Endometrial microvascular endothelial cells (primary cell): Measurements from ENCODE around the gene C20orf202. TPM values are rescaled to one million over a fixed set of nuclear protein-coding genes. Genes with fewer than 3 reads are reported as not detected.

Experiments used
- in situ Hi-C: cut with HindIII; loops from 2 replicates; pipeline ENCODE4 v1.10.0; 2017; ENCODE audit warnings: low sequenced_read_pairs, low pct_unique_long_range_greater_than_20kb; ENCODE audit errors: inconsistent ontology term
- total RNA-seq: library from RNA; depleted of rRNA; stranded (reverse); fragments of >200 nt; gene quantifications from one replicate; pipeline ENCODE4 v1.2.3, GENCODE V29; 2015; ENCODE audit errors: inconsistent ontology term

C20orf202 gene
- total RNA-seq, 1 donor from 2014 or later: not detected

DNA sequence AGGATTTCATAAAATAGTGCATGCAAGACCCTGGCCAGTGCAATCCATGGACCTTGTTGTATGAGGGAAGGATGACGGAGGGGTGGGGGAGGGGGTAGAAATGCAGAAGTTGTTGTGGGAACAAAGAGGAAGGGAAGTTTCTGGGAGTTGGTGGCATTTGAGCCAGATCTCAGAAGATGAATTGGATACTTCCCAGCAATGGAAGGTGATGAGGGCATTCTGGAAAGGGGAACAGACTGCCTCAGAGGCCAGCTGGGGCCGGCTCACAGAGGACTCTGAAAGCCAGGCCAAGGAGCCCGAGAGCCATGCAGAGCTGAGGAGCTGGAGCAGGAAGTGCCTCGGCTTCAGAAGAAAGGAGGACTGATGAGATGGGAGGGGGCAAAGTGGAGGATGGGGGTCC lies 21.1 kb upstream of the C20orf202 start:
- in situ Hi-C loops: no loop called here

DNA sequence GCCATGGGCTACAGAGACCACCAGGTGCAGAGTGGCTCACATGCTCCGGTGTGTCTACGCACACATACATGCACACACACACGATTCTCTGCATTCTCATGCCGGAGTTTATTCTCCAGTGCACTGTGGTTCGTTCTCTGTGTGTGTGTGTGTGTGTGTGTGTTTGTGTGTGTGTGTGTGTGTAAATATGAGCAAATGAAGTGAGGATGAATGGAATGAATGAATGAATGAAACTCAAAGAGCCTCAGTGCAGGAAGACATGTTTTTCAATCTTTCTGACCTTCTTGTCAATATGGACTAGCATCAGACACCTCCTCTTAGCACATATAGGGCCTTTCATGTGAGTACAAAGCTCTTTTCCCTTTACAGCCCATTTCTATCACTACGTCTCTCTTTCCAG lies 20.1 kb upstream of the C20orf202 start:
- in situ Hi-C loops: no loop called here

DNA sequence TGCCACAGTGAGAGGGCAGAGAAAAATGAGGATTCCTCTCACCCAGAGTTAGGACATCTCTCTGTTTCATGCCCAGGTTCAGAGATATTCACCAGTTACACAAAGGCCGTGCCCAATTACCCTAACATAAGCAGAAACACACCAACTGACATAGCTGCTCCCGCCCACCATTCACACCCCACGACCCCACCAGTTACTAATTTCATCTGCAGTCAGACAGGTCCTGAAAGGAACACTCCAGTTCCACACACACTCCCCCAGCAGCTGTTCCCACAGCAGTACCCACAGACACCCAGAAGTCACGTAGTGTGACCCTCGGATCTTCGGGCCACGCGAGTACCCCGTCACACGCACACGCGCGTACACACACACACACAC lies 19.0 kb upstream of the C20orf202 start:
- in situ Hi-C loops: no loop called here

DNA sequence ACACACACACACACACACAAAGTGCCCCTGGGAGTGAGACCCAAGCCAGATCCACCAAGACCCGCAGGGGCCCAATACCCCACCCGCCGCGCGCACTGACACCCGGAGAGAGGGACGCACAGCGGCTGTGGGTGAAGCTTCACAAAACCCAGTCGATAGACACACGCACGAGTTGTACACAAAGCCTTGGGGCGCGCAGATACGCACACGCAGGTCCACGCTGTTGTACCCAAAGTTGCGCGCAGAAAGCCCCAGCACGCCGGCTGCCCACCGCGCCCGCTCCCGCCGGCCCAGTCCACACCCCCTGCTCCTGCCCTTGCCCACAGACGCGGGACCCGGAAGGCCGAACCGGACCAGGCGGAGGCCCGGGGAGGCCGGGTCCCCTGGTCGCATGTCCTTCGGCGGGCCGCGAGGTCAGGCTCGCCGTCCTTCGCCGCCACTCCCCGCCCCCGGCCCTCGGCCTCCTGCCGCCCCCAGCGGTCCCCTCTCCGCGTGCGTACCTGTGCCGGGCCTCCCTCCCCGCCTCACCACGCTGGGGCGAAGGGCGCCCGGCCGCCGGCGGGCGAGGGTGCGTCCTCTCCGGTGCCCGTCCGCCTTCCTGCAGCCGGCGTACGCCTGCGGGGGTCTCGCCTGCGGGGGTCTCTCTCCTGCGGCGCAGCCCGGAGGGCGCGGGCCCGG lies 18.5 kb upstream of the C20orf202 start, which contains the start of gene TMEM74B:
Gene TMEM74B (minus strand): TSS at position 344 of the 678 bp plus-strand sequence. CDS start 1,180 bp downstream, outside the sequence.
- in situ Hi-C loops: no loop called here

DNA sequence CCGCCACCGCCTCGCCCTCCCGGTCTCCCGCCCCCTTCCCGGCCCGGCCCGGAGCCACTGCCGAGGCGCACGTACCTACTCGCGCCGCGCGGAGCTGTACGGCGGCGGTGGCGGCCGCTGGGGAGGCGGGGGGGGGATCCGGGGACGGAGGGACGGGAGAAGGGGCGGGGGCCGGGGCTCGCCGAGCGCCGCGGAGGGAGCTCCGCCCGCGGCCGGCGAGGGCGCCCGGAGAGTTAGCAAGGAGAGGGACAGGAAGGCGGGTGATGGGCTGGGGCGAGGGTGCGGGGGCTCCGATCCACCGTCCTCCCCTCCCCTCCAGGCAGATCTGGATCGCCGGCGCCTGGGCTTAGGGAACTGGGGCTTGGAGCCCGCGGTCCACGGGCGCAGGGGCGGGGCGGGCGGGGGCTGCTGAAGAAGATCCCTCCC lies 17.9 kb upstream of the C20orf202 start:
- in situ Hi-C loops: no loop called here

DNA sequence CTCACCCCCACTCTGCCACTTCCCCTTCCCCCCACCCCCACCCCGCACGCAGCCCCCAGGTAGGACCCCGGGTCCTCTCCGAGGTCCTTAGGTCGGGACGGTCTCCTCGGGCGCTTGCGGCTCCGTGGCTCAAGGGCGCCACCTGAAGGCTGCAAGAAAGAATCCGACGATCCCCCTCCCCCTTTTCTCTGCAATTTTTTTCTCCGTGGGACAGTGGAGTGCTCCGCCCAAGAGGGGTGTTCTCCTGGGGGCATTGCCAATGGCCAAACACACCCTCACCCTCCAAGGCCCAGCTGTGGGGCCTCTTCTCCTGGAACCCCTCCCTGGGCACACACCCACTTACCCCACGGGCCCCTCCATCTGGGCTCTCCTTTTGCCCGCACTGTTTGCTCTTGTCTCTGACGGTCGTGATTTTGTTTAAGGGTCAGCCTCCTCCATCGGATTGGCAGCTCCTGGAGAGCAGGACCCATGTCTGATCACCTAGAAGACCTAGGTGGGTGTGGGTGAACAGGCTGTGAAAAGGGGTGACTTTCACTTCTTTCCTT lies 17.4 kb upstream of the C20orf202 start:
- in situ Hi-C loops: no loop called here

DNA sequence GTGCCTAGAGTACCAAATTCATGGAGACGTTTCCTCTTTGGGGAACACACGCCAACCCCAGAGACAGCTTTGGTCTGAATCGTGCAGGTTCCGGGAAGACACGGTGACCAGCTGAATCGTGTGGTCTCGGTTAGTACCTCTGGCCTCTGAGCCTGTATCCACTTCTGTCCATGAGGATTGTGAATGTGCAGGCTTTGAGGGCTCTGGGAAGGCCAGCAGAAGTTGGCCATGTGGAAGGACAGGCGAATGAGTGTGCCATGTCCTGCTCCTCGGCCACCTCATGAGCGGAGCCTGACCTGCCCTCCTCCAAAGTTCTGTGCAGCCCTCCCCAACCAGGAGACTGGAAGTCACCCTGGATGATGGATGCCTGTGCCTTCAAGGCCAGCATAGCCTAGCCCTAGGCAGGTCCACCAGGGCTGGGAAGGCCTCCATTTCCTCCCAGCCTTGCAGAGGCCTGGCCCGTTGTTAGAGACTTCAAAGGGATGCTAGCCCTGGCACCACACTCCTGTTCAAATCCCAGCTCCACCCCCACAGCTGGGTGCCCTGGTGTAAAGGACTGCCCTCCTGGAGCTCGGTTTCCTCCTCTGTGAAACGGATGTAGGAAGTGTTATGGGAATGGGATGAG lies 16.8 kb upstream of the C20orf202 start:
- in situ Hi-C loops: no loop called here

DNA sequence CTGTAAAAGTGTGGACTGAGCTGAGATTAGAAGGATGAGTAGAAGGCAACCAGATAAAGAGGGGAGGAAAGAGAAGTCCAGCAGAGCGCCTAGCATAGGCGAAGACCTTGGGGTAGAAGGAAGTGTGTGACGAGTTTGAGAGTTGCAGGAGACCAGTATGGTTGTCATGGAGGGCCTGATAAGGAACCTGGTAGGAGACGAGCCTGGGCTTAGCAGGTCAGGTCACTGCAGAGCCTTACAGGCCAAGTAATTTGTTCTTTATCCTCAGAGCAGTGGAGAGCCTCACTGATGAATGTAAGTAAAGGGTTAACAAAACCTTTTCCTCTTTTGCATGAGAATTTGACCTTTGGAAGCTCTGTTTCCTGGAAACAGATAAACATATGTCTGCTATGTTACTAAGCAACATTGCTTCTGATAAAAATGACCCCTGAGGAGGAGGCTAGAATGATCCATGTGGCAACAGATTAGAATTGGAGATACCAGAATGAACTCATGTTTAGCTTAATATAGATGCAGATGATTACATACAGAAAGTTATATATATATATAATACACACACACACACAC lies 15.6 kb upstream of the C20orf202 start:
- in situ Hi-C loops: no loop called here

DNA sequence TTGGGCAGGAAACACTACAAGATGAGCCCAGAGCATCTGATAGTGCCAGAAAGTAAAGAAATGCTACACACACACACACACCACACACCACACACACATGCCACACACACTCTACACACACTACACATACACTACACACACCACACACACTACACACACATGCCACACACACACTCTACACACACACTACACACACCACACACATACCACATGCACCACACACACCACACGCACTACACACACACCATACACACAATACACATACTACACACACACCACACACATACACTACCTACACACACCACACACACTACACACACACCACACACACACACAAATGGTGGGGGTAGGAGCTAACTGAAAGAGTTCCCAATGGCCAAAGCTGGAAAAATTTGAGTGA lies 14.9 kb upstream of the C20orf202 start:
- in situ Hi-C loops: no loop called here

DNA sequence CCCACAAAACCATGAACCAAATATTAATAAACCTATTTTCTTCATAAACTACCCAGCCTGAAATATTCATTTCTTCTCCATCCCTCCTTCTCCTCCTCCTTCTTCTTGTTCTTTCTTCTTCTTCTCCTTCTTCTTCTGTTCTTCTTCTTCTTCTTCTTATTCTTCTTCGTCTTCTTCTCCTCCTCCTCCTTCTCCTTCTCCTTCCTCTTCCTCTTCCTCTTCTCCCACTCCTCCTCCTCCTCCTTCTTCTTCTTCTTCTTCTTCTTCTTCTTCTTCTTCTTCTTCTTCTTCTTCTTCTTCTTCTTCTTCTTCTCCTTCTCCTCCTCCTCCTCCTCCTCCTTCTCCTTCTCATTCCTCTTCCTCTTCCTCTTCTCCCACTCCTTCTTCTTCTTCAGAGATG lies 13.4 kb upstream of the C20orf202 start:
- in situ Hi-C loops: no loop called here

DNA sequence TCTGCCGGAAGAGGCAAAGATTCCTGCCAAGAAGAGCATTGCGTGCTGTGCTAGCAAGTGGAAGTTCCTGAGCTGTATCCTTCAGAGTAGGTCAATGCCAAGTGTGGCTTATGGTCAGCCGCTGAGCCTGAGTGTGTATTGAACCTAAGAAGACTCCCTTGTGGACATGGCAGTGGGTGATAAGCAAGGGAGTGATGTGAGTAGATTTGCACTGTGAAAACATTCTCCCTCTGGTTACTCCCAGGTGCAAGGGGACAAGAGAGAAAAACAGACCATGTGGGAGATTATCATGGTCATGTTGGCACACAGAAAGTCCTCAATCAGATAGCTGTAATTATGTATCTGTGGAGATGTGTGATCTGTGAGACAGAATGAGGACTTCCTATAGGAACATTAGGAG lies 12.4 kb upstream of the C20orf202 start:
- in situ Hi-C loops: no loop called here

DNA sequence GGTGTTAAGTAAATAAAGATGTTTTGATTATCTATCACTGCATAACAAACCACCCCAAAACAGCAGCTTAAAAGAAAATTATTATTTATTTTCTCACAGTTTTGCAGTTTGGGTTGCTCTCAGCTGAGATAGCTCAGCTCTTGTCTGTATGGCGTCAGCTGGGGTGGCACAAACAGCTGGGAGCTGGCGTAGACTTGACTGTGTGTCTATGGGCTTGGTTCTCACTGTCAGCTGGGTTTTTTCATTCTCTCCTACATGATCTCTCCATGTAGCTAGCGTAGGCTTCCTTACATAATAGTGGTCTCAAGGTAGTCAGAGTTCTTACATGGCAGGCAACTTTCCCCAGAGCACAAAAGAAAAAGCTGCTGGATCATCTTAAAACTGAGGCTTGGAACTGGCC lies 12.0 kb upstream of the C20orf202 start:
- in situ Hi-C loops: no loop called here

DNA sequence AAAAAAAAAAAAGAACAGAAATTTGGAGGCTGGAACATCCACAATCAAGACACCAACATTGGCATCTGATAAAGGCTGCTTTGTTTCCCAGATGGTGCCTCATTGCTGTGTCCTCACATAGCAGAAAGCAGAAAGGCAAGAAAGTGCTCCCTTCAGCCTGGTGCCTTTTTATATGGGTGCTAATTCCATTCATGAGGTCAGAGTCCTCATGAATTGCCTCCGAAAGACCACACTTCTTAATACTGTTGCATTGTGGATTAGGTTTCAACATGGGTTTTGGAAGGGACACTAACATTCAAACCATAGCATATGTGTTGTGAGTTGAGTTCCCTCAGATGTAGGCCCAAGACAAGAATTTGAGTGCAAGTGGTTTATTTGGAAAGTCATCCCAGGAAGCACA lies 8.0 kb upstream of the C20orf202 start:
- in situ Hi-C loops: no loop called here

DNA sequence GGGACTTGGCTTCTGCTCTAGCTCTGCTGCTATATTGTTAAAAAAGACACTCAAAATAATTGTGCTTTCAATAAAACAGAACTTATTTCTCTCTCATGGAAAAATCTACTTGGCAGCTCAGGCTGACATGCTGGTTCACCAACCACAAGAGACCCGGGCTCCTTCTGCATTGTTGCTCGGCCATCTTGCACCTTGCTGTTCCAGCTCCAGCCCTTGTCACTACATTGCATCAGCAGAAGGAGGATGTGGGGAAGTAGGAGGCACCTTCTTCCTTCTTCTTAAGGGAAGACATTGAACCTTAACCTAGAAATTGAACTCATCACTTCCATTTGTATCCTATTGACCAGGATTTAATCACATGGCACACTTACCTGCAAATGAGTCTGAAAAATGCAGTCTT lies 6.6 kb upstream of the C20orf202 start:
- in situ Hi-C loops: no loop called here

DNA sequence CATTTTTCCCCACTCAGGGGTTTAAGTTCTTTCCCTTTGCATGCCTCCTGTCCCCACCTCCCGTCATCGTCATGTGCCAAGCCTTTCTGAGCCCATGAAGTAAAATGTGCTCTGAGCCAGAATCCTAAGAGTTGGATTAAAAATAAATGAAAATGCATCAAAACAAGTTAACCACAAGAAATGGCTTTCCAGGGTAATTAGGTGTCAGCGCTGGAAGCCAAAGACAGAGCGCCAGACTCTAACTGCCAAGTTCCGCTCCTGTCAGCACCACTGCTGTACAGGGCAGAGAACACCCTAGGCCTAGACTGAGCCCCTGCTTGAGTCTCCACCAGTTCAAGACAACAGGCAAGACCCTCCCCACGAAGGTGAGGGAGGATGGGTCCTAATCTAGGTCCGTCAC lies 5.5 kb upstream of the C20orf202 start:
- in situ Hi-C loops: no loop called here

DNA sequence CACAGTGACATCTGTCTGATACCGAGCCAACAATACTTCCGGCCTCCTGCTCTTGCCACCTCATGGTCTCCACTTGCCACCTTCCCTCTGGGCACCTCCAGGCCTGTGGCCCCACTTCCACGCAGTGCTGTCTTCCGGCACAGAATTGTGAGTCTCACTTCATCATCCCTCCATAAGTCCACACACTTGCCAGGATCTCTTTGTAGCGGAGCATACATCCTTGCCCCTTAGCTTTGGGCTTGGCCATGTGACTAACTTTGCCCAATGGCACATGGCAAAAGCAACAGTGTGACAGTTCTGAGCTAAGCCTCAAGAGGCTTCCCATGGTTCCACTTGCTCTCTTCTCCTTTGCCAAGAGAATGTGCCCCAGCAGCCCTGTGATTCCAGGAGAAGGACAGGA lies 4.5 kb upstream of the C20orf202 start:
- in situ Hi-C loops: no loop called here

DNA sequence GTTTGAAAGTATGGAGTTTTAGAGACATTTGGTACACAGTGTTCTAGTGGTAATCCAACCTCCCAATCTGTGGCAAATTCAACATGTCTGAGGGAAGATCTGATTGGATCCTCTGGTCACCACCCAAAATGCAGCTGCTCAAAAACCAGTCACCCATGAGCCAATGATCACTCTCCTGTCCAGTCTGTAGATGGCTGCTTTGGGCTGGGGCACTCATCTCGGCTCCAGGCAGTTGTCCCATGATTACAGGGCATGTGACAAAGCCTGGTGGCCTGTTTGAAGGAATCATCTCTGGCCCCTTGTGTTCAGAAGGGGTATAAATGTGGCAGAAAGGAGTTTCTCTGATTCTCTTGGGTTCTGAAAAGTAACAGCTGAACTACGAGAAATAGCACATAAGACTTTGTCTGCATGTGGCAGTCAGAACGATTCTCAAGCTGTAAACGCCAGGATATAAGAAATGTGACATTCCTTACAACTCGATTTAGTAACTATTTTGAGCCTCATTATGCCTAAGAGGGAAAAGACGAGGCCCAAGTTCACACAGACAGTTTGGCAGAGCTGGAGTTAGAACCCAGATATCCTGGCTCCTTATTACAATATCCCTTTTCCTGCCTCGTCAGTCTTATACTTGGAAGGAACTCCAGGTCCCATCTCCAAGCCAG lies 3.9 kb upstream of the C20orf202 start:
- in situ Hi-C loops: no loop called here

DNA sequence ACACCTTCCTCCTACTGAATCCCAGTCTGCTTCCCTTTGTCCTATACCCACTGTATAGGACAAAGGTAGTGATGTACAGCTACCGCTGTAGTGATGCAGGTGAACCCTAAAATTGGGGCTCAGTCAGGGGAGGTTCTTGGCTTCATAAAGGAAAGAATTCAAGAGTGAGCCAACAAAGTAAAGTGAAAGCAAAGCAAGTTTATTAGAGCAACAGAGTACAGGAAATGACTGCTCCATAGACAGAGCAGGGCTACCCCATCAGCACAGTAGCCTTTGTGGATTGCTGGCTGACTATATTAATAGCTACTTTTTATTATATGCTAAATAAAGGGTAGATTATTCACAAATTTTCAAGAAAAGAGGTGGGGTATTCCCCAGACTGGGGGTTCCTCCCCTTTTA lies 3.3 kb upstream of the C20orf202 start:
- in situ Hi-C loops: no loop called here

DNA sequence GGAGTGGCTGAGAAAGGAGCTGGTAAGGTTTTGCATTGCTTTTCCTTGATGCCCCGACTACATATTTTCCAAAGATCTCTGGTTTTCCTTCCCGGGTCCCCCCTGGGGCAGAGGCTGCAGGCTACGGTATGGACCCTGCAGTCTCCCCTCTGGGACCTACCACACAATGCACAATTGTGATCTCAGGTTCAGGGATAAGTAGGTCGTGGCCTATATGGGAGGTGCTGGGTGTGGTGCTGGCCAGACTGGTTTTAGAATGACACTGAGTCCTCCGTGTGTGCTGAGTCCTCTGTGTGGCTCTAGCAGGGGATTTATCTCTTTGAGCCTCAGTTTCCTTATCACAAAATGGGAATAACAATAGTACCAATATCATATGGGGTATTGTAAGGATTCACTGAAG lies 376 bp downstream of the C20orf202 start:
- in situ Hi-C loops: no loop called here

DNA sequence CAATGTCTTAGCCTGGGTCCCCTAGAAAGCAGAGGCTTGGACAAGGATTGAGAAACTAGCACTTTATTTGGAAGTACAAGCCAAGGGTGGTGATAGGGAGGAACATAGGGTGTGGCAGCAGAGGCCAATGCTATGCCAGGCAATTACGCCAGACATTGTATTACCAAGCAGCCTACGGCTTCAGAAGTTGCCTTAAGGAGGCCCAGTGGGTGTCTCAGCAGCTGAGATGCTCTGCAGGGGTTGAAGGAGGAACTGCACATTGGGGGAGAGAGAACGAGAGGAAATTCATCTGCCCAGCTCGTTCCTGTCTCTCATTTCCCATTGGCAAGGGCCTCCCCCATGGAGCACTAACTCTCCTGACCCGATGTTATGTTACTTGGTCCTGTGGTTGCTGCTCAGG lies 859 bp downstream of the C20orf202 start:
- in situ Hi-C loops: no loop called here
